Choroid plexus epithelial cell (primary cell): ENCODE data around the gene TRNAU1AP.
"Not testable (repeated sequence)": the region's sequence is repeated elsewhere in the genome, so short reads cannot be mapped to it uniquely, and the experiment has no call there.

Experiments
- DNase-seq: peaks from one replicate; pipeline ENCODE4 v3.0.0-alpha.2; 2010; ENCODE audit warnings: low read depth
- H3K4me3 ChIP-seq: 2 replicates; pipeline ENCODE4 v1.5.1; 2011; ENCODE audit warnings: low read depth, mild to moderate bottlenecking, control low read depth, low read length, moderate library complexity
- TF ChIP-seq, protein P1 (sequence below): conservative IDR thresholded peaks from 2 replicates; pipeline ENCODE4 v1.5.1; 2011; ENCODE audit warnings: low read depth, mild to moderate bottlenecking, control low read depth, inconsistent platforms, low read length, moderate library complexity

Gene TRNAU1AP

DNA sequence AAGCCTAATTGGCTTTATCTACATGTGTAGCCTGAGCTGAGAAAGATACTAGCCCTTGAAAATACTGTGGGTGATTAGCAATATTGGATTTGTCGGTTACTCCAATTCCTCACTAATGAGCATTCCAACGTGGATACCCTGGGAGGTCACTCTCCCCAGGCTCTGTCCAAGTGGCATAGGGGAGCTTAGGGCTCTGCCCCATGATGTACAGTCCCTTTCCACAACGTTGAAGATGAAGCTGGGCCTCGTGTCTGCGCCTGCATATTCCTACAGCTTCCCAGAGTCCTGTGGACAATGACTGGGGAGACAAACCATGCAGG, 44.5 kb upstream of the TRNAU1AP start:
- peak overlapping the region; percentile 93 for H3K4me3 ChIP-seq
- TF ChIP-seq, protein P1, sequence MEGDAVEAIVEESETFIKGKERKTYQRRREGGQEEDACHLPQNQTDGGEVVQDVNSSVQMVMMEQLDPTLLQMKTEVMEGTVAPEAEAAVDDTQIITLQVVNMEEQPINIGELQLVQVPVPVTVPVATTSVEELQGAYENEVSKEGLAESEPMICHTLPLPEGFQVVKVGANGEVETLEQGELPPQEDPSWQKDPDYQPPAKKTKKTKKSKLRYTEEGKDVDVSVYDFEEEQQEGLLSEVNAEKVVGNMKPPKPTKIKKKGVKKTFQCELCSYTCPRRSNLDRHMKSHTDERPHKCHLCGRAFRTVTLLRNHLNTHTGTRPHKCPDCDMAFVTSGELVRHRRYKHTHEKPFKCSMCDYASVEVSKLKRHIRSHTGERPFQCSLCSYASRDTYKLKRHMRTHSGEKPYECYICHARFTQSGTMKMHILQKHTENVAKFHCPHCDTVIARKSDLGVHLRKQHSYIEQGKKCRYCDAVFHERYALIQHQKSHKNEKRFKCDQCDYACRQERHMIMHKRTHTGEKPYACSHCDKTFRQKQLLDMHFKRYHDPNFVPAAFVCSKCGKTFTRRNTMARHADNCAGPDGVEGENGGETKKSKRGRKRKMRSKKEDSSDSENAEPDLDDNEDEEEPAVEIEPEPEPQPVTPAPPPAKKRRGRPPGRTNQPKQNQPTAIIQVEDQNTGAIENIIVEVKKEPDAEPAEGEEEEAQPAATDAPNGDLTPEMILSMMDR, result no peak
- DNase-seq, result peak; percentile 14

DNA sequence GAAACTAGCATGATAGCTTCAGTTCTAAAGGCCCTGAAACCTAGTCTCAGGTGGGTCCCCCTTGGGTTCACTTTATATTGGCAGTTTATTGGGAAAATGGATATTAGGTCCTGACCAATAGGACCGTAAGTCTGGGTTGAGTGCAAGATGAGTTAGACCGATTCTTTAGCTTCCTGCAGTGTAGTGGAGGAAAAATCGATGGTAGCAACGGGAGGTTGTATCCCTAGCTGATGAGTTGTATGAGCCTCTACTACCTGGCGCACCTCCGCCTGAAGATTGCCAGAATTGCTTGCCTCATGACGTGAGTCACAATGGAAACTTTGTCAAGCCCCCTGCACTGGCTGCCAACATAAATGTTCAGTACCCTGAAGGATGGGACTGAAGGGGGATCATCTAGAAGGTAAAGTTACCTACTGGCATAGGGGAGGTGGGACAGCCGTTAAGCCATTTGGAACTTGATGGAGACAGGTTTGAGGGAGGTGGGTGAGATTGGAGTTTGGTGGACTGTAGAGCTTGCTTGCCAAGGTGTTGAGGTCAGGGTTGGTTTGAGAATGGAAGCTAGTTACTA, 43.1 kb upstream of the TRNAU1AP start:
- TF ChIP-seq, protein P1, result no peak
- H3K4me3 ChIP-seq, result peak overlapping the region; percentile 93
- peak; percentile 38 for DNase-seq

DNA sequence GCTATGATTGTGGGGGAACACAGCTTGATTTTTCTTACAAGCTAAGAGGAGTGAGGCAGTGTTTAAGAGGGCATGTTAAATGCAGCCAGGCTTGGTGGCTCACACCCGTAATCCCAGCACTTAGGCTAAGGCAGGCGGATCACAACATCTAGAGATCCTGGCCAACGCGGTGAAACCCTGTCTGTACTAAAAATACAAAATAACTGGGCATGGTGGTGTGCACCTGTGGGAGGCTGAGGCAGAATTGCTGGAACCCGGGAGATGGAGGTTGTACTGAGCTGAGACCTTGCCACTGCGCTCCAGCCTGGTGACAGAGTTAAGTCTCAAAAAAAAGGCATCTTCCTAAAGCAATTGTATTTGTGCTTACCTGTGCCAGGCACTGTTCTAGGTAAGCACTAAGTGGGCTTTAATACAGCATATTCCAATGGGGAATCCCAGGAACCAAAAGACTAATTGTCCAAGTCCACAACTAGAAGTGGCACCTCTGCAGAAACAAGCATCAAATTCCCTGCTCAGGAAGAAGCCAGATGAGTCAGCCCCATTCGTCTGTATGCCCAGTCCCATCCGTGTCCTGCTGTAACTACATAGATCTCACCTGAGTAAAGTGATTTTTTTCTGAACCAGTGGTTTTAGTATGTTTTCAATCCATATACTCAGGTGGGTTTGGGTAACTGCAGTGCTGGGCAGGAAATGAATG, 42.5 kb upstream of the TRNAU1AP start:
- TF ChIP-seq, protein P1, result no peak
- peak overlapping the region; percentile 93 for H3K4me3 ChIP-seq
- peak; percentile 55 for DNase-seq

DNA sequence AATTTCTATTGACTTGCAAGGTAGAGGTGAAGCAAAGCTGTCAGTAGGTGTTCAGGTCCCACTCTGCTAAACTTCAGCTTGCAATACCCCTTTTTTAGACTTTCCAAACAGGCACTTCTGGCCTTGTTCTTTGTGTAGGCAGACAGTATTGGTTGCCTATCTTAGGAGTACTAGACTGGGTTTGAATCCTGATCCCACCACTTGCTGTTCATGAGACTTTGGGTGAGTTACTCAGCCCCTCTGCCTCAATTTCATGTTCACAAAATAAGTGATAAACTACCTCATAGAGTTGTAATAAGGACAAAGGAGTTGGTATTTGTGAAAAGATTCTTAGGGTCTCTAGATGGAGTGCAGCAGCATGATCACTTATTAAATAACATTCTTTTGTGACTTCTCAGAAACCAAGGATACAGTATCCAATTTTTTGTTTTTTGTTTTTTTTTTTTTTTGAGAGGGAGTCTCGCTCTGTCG, 41.9 kb upstream of the TRNAU1AP start:
- DNase-seq, result peak; percentile 46
- TF ChIP-seq, protein P1, result no peak
- H3K4me3 ChIP-seq, result no peak overlapping the region

DNA sequence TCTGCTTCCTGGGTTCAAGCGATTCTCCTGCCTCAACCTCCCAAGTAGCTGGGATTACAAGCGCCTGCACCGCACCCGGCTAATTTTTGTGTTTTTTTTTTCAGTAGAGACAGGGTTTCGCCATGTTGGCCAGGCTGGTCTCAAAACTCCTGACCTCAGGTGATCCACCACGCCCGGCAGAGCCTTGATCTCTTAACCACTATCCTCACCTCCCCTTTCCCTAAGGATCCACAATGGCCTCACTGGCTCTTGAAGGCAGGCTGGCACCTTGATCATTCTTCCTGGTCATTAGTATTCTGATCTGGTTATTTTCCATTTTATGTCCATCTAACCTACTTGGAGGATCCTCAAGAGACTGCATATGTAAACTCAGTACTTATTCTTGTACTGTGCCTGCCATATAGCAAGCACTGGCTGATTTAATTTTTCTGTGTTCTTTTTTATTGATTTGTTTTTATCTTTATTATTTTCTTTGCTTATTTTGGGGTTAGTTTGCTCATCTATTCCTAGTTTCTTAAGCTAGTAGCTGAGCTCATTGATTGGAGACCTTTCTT, 40.8 kb upstream of the TRNAU1AP start:
- H3K4me3 ChIP-seq, result no peak overlapping the region
- TF ChIP-seq, protein P1, result no peak
- peak; percentile 26 for DNase-seq

DNA sequence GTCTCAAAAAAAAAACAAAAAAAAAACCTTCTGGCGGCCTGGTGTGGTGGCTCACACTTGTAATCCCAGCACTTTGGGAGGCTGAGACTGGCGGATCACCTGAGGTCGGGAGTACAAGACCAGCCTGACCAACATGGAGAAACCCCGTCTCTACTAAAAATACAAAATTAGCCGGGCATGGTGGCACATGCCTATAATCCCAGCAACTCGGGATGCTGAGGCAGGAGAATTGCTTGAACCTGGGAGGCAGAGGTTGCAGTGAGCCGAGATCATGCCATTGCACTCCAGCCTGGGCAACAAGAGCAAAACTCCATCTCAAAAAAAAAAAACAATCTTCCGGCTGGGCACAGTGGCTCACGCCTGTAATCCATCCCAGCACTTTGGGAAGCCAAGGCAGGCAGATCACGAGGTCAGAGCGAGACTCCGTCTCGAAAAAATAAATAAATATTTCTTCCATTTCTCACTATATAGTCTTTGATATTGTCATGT, 38.4 kb upstream of the TRNAU1AP start:
- DNase-seq, result peak; percentile 9
- H3K4me3 ChIP-seq, result not testable (repeated sequence)

DNA sequence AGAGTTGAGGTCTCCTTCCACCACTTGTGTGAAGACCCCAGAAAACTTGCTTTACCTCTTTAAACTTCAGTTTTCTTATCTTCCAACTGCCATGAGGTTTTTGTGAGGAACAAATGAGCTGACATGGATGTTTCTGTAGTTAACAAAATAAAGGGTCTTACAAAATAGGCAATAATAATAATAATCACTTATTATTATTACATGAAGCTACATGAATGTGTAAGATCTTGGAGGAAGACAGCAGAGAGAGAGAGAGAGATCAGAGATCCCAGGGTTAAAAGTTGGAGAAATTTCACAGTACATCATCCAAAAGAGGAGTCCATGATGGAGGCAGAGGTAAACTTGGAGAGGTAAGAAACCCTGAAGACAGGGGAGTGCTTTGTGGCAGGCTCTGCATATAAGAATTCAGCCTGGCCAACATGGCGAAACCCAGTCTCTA, 36.3 kb upstream of the TRNAU1AP start:
- H3K4me3 ChIP-seq, result no peak overlapping the region
- DNase-seq, result no peak
- TF ChIP-seq, protein P1, result no peak
